HUES48 (cell line): Measurements from ENCODE around the gene AVEN.
"Not testable (repeated sequence)": the region's sequence is repeated elsewhere in the genome, so short reads cannot be mapped to it uniquely, and the experiment has no call there.

Experiments
- H3K27ac ChIP-seq: one replicate; pipeline ENCODE4 v1.7.0; 2013; ENCODE audit warnings: low read depth, low read length, inconsistent platforms
- H3K27me3 ChIP-seq: 2 replicates; pipeline ENCODE4 v1.6.1; 2013; ENCODE audit warnings: mild to moderate bottlenecking, low read length; ENCODE audit not compliant: control insufficient read depth, insufficient read depth
- H3K36me3 ChIP-seq: 2 replicates; pipeline ENCODE4 v1.6.1; 2013; ENCODE audit warnings: low read length; ENCODE audit not compliant: control insufficient read depth, insufficient read depth
- H3K4me1 ChIP-seq: 2 replicates; pipeline ENCODE4 v1.6.1; 2013; ENCODE audit warnings: mild to moderate bottlenecking, low read length; ENCODE audit not compliant: control insufficient read depth, insufficient read depth
- H3K4me3 ChIP-seq: 2 replicates; pipeline ENCODE4 v1.5.1; 2013; ENCODE audit warnings: mild to moderate bottlenecking, low read depth, low read length
- H3K9ac ChIP-seq: 2 replicates; pipeline ENCODE4 v1.6.1; 2013; ENCODE audit warnings: mild to moderate bottlenecking, low read depth, low read length, moderate library complexity
- H3K9me3 ChIP-seq: 2 replicates; pipeline ENCODE4 v1.6.1; 2013; ENCODE audit warnings: low read length; ENCODE audit not compliant: control insufficient read depth, insufficient read depth

AVEN gene

DNA sequence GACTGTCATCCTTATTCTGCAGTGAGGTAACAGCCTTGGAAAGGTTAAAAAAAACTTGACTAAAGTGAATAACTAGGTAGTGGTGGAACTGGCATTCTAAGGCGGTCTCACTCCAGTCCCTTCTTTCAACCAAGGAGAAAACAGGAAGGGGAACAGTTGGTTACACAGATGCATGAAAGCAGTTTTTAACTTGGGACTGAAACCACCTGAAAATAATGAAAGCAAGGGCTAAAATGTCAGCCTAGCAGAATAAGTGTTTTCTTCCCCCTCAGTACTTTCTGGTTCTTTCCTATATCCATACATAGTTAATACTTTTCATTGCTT is 748 bp upstream of the AVEN start:
- no peak overlapping the region for H3K27ac ChIP-seq
- no peak overlapping the region; the same call in 1 of the 2 replicates for H3K9ac ChIP-seq
- H3K27me3 ChIP-seq: peaks cover 29% of the 10 kb centered on the region
- peaks cover 8% of the 10 kb centered on the region for H3K4me1 ChIP-seq
- H3K4me3 ChIP-seq: peak overlapping the region; percentile 80
- no peaks in the 10 kb centered on the region for H3K9me3 ChIP-seq
- no peaks in the 10 kb centered on the region for H3K36me3 ChIP-seq

GRCh38 chr15:34038023-34038870 is 757 bp downstream of the AVEN start:
- Histone ChIP-seq H3K27me3 (peaks cover 29% of the 10 kb centered on the region), H3K9me3 (no peaks in the 10 kb centered on the region), H3K4me3 (peak overlapping the region; percentile 80), H3K4me1 (peaks cover 8% of the 10 kb centered on the region), H3K27ac (peak overlapping the region; percentile 91), H3K9ac (peak overlapping the region; percentile 86), H3K36me3 (no peaks in the 10 kb centered on the region)

DNA sequence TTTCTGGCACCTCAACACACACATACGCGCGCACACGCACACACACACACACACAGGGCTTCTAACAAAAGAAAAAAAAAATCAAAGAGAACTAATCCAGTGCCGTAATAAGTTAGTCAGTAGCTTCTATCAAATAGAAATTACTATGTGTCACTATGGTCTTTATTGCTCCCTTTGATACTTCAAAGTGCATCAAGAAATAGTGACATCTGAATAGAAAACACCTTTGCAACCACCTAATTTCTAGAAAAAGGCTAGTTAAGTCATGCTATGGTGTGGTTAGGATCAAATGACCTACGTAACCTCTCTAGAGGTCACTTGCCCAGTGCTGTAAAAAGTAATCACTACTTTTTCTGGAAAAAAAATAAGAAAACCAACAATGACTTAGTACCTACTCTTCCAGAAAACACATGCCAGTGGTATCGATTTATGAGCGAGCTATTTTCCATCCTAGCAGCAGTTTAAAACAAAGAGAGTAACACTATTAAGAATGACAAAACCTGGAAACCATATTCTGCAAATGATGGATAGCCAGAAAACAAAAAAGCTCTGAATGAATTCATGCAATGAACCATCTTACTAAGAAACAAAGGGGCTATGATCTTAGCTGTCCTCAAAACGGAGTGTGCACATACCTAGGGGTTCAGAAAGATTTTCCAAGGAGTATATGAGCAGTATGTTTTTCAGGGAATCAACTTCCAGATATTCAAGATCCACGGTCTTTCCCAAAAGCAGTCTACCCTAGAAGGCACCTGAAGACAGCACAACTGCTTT is 6.8 kb downstream of the AVEN start:
- Histone ChIP-seq H3K9ac (no peak overlapping the region), H3K27ac (no peak overlapping the region), H3K4me1 (no peaks in the 10 kb centered on the region)

GRCh38 chr15:34027606-34028005 is 11.4 kb downstream of the AVEN start:
- Histone ChIP-seq H3K9ac (no peak overlapping the region), H3K4me1 (no peaks in the 10 kb centered on the region), H3K4me3 (no peak overlapping the region), H3K36me3 (no peaks in the 10 kb centered on the region), H3K27ac (no peak overlapping the region), H3K9me3 (no peaks in the 10 kb centered on the region), H3K27me3 (no peaks in the 10 kb centered on the region)

More for the DNA sequence above, 6.8 kb downstream of the AVEN start:
- Histone ChIP-seq H3K4me3 (no peak overlapping the region), H3K36me3 (no peaks in the 10 kb centered on the region), H3K9me3 (no peaks in the 10 kb centered on the region), H3K27me3 (no peaks in the 10 kb centered on the region)

GRCh38 chr15:34025252-34025651 is 13.8 kb downstream of the AVEN start:
- no peaks in the 10 kb centered on the region for H3K27me3 ChIP-seq

GRCh38 chr15:34023907-34024306 is 15.1 kb downstream of the AVEN start:
- no peak overlapping the region for H3K27ac ChIP-seq
- no peaks in the 10 kb centered on the region for H3K36me3 ChIP-seq
- no peaks in the 10 kb centered on the region; the same call in 1 of the 2 replicates for H3K4me1 ChIP-seq
- no peaks in the 10 kb centered on the region for H3K27me3 ChIP-seq
- no peak overlapping the region for H3K9ac ChIP-seq
- H3K4me3 ChIP-seq: no peak overlapping the region
- 0 out of 2 replicates have a peak, but pooled peaks cover 3% of the 10 kb centered on the region for H3K9me3 ChIP-seq

More at GRCh38 chr15:34025252-34025651, 13.8 kb downstream of the AVEN start:
- Histone ChIP-seq H3K4me3 (no peak overlapping the region), H3K27ac (no peak overlapping the region), H3K9ac (no peak overlapping the region), H3K9me3 (no peaks in the 10 kb centered on the region), H3K36me3 (no peaks in the 10 kb centered on the region), H3K4me1 (no peaks in the 10 kb centered on the region; the same call in 1 of the 2 replicates)

GRCh38 chr15:34019369-34019990 is 19.5 kb downstream of the AVEN start:
- no peaks in the 10 kb centered on the region for H3K36me3 ChIP-seq
- no peaks in the 10 kb centered on the region; the same call in 1 of the 2 replicates for H3K4me1 ChIP-seq
- H3K27ac ChIP-seq: no peak overlapping the region
- H3K9ac ChIP-seq: no peak overlapping the region
- no peaks in the 10 kb centered on the region for H3K27me3 ChIP-seq
- H3K9me3 ChIP-seq: 0 out of 2 replicates have a peak, but pooled peaks cover 3% of the 10 kb centered on the region
- H3K4me3 ChIP-seq: no peak overlapping the region

GRCh38 chr15:34018738-34019137 is 20.3 kb downstream of the AVEN start:
- not testable (repeated sequence) for H3K4me1 ChIP-seq, H3K36me3 ChIP-seq, H3K27ac ChIP-seq, H3K27me3 ChIP-seq, H3K4me3 ChIP-seq, H3K9me3 ChIP-seq, H3K9ac ChIP-seq

- no peak overlapping the region for H3K27ac ChIP-seq
- H3K27me3 ChIP-seq: no peaks in the 10 kb centered on the region
- H3K9me3 ChIP-seq: 0 out of 2 replicates have a peak, but pooled peaks cover 3% of the 10 kb centered on the region
- H3K4me3 ChIP-seq: no peak overlapping the region
- no peaks in the 10 kb centered on the region; the same call in 1 of the 2 replicates for H3K4me1 ChIP-seq
- H3K36me3 ChIP-seq: no peaks in the 10 kb centered on the region
- no peak overlapping the region for H3K9ac ChIP-seq
Measured at GRCh38 chr15:34018021-34018645, 20.9 kb downstream of the AVEN start.

DNA sequence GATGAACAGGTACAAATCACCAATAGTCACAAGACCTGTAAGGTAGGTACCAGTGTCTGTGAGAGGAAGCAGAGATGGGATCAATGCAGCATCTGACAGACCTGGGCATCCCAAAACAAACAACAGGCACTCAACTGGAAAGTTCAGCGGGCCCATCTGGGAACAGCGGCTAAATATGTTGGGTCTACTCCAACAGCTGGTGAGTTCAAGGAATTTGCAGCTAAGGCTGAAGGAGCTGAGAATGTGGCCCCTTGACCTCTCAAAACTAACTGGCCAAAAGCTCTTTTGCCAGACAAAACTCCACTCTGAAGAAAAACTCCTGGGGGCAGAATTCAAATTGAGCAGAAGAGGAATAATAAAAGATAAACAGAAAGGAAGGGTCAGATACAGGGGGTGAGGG is 24.4 kb downstream of the AVEN start:
- Histone ChIP-seq H3K9me3 (0 out of 2 replicates have a peak, but pooled peaks cover 3% of the 10 kb centered on the region), H3K4me3 (no peak overlapping the region), H3K27me3 (no peaks in the 10 kb centered on the region), H3K4me1 (peaks cover 5% of the 10 kb centered on the region; the same call in 1 of the 2 replicates), H3K9ac (no peak overlapping the region), H3K27ac (no peak overlapping the region), H3K36me3 (no peaks in the 10 kb centered on the region)
